HS-27A (cell line): ENCODE results near the gene PIAS2.
"Not testable (repeated sequence)": the region's sequence is repeated elsewhere in the genome, so short reads cannot be mapped to it uniquely, and the experiment has no call there.

ENCODE experiments used
- DNase-seq: peaks from one replicate; pipeline ENCODE4 v3.0.0-alpha.2; 2012; ENCODE audit warnings: low read depth, missing footprints

Gene PIAS2

GRCh38 chr18:46917108-46917802 is at the start of gene PIAS2, which contains the start of gene KATNAL2:
TSS of gene PIAS2 (minus strand) at chr18:46917507. CDS start at chr18:46917345, 162 bp downstream.
TSS of gene KATNAL2 (plus strand) at chr18:46917602. CDS start at chr18:46946873, 29,271 bp downstream.
- no peak for DNase-seq

GRCh38 chr18:46966266-46966665 is 49.0 kb upstream of the PIAS2 start:
- not testable (repeated sequence) for DNase-seq

DNA sequence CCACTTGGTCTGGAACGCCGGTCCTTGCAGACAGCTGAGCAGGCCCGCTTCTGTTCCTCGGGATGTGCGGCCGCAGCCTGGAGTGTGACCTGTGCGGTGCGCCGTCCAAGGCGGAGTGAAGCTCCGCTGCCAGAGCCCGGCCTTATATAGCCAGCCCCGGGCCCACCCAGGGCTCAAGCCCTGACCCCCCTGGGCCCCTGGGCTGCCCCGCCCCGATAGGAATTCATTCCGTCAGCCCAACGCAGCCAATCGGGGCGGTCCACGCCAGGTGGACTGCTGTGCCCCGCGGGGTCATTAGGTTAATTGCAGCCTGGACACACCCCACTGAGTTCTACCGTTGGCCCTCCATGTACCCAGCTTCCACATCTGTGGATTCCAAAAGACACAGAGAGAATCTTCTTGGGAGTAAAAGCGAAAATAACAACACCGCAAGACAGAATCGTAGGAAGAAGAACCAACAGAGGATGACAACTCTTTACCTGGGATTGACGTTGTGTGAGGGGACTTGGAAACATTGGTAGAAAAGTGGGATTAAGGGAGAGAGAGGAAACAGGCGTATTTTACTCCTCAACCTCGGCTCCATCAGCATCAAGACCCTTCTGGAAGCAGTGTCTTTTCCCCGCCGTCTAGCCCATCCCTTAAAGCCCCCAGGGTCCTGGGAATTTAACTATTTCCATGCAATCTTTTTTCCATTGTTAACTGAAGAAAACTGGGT is 47.4 kb upstream of the PIAS2 start:
- not testable (repeated sequence) for DNase-seq

GRCh38 chr18:46963656-46964578 is 46.6 kb upstream of the PIAS2 start:
- DNase-seq, result not testable (repeated sequence)

DNA sequence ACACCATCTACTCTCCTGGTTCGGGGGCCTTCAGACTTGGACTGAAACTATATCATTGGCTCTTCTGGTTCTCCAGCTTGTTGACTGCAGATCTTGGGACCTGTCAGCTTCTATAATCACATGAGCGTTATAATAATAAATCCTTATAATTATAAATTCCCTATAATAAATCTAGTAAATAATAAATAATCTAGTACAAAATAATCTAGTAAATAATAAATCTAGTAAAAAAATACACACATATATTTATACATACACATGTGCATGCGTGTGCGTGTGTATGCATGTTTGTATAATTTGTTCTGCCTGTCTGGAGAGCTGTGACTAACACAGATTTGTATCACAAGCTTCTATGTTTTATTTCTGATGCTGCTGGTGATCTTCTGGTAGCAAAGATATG is 40.9 kb upstream of the PIAS2 start:
- DNase-seq, result no peak

DNA sequence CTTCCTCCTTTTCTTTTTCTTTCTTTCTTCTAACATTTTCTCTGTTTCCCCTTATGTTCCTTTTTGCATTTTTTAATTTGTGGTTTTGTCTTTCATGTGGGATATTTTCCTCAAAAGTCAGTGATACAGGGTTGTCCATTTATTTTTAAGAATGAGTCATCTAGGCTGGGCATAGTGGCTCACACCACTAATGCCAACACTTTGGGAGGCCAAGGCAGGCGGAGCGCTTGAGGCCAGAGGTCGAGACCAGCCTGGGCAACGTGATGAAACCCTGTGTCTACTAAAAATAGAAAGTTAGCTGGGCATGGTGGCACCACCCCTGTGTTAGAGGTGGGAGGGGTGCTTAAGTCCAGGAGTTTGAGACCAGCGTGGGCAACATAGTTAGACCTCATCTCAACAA is 35.9 kb upstream of the PIAS2 start:
- no peak for DNase-seq

- no peak for DNase-seq
These were observed 32.9 kb upstream of the PIAS2 start for GRCh38 chr18:46950064-46950656.

DNA sequence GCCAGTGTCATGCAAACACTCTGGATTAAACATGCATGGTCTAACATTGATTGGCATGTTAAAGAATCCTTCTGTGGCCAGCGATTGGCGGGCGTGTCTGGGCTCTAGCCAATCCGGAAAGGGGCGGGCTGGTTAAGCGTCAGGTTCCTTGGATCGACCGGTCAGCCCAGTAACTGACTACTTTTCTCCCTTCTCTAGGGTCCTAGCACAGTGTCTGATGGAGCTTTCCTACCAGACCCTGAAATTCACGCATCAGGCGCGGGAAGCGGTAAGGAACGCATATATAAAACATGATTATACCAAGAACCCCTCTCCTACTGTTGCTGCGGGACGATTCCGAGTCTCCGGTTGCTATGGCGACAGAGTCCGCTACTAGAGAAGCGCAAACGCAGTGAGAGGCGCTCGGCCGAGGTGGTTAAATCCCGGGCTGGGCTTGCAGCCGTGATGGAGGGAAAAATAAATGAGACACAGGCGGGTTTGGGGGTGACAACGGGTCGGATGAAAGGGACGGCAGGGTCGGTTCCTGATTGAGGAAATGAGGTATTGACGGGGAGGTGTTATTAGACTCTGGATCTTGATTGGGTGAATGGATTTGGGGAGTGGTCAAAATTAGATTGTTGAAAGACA is 29.5 kb upstream of the PIAS2 start:
- DNase-seq, result no peak

GRCh38 chr18:46942646-46943045 is 25.3 kb upstream of the PIAS2 start:
- DNase-seq, result no peak

DNA sequence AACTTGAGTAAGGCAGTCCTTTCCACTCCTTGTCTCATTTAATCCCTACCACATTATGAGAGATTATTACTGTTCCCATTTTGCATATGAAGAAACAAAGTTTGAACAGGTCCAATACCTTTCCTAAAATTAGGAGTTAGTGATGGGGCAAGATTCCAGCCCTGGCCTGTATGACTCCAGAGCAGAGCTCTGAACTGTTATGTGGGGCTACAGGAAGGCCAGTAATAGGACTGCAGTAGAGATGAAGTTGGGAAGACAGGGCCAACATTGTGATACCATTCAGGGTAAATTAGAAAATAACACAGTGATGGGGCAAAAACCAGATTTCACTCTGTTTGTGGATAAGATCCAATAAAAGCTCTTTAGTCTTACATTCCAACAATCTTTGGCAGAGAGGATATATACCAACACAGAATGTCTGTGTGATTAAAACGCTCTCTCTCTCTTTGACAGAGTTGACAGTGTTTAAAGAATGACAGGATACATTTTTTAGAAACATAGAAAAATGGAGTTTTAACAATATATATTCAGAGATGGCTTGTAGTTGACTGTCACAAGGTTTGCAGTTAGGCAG is 22.8 kb upstream of the PIAS2 start:
- DNase-seq, result no peak

DNA sequence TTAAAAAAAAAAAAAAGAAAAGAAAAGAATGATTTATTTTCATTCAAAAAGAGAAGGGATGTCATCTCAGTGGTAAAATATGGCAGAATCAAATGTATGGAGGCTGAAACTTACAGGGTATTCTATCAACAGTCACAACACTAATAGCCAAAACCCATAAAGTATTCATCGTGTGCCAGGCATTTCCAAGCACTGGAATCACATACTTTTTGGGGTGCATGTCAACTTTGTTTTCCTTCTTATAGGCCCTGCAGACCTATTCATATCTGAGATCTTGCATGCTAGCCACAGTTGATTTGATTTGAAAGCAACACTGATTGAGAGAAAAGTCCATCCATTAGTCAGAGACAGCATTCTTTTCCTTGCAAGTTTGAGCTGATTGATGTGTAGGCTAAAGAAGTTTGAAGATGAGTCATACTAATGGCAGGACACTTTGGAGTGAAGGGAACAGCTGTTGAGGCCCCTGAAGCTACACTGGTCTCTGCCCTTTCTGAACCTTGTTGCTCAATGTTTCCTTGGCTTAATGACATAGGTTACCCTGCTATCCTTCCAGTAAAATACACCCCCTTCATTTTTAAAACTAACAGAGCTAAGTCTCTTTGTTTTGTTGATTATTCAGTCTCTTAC is 22.1 kb upstream of the PIAS2 start:
- DNase-seq, result no peak

DNA sequence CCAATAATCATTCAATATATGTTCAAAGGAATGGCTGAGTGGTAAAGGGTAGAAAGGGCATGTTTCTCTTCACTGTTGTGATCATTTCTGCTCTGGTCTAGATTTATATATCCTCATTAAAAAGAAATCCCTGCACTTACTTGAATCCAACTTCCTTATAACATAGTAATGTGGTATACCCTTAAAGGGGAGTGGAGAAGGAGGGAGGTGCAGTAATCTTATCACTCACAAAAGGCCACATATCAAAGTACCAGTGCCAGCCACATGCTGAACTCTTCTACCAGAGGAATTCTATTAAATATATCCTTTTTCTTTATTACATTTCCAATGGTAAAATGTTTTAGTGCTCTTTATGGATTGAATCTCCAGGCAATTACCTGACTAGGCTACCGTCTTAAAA is 3.3 kb upstream of the PIAS2 start:
- no peak for DNase-seq

DNA sequence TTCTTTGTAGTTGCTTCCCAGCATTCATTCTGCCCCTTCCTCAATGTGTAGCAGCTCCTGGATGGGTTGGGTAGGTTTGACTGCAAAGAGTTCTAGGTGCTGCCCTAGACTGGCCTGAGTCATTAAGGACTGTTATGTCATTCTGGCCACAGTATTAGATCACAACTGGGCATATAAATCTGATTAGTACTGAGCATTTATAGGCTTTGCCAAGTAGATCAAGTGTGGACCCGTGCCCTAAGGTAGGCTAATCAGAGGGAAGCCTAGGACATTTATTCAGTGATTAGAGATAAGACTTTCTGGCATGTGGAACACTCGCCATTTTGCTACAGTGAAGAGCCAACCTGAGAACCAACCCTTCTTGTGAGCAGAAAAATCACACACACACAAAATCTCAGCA is 2.8 kb upstream of the PIAS2 start:
- DNase-seq, result no peak

DNA sequence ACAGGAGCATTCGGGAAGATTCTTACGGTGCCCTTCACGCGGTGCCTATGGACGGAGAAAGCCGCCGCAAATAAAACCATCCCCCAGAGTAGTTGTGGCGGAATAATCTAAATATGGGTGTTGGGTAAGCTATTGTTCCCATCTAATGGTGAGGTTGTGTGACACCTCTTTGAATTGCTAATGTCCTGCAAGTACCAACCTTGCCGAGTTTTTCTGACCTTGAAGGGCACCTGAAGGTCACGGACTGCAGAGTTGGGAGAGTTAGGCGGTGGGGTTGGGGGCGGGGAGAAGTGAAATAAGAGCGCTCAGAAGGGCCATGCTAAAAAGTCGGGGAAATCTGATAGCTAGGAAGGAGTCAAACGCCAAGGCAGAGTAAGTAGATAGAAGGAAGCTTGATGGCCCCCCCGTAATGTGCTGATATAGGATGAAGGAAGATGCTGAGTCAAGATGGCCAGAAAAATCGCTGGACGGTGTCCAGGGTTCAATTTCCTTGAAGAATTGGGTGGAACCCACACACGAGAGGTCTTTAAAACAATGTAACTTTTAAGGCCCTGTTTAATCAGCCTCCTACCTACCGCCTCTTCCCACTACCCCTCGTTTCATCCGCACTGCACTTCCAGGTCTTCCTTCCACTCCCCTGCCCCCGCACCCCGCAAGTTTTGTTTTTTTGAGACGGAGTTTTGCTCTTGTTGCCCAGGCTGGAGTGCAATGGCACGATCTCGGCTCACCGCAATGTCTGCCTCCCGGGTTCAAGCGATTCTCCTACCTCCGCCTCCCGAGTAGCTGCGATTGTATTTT is 695 bp upstream of the PIAS2 start:
- no peak for DNase-seq

DNA sequence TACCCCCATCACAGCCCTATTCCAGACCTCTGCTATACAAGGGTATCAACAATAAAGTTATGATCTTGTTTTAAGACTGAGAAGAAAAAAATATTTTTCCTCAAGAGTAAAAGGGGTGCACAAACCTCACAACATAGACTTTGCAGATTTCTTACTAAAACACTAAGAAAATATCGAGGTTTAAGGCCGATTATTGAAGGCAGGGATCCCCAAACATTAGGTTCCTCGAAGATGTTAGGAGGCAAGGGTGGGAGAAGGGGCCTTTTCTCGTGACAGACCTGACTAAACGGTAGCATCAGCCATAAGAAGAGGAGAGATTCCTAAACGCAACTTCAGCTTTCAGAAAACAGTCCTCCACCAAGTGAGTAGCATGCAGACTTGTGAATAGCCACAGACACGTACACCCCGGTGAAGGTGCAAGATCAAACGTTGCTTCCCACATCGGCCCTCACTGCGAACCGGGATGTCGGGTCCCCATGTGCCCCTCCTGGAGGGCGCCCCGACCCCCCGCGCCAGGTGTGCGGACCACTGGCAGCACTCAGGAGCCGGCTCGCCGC is 678 bp downstream of the PIAS2 start:
- no peak for DNase-seq

- no peak for DNase-seq
These were observed 1.3 kb downstream of the PIAS2 start for GRCh38 chr18:46915800-46916550.

- DNase-seq, result no peak
These were observed 6.5 kb downstream of the PIAS2 start for GRCh38 chr18:46910856-46911255.

DNA sequence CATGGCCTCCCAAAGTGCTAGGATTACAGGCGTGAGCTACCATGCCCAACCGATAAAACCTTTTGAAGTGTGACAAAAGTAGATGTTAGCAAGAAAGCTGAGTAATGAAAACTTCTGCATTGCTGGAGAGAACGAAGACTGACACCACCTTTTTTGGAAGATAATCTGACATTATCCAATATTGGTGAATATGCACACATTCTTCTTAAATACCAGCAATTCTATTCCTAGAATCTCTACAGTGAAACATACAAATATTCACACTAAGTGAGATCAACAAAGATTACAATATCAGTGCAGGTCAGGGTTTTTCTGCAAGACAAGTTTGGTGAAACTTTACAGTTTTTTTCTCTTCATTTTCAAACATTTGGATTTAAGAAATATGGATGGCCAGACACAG is 7.8 kb downstream of the PIAS2 start:
- no peak for DNase-seq

DNA sequence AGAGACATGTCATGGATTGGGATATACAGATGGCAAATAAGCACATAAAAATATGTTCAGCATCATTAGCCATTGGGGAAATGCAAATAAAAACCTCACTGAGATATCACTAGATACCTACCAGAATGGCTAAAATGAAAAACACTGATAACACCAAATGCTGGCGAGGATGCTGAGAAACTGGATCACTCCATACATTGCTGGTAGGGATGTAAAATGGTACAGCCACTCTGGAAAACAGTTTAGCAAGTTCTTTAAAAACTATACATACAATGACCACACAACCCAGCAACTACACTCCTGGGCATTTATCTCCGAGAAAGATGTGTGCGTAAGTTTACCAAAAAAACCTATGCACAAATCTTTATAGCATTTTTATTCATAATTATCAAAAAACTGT is 13.9 kb downstream of the PIAS2 start:
- no peak for DNase-seq
